ENCODE results near the gene CCND1.
A peak's percentile ranks its signal among the peaks of the same experiment; 100 is the strongest.

Gene CCND1

GRCh38 chr11:69640260-69640994 is 529 bp upstream of the CCND1 start:
- DNase-seq (ENCODE audit: extremely low read depth in 1 of 2, low read depth in 1 of 2) = no peak

- DNase-seq (ENCODE audit: extremely low read depth in 1 of 2, low read depth in 1 of 2) = no peak
Observed at GRCh38 chr11:69641681-69642548, 959 bp downstream of the CCND1 start.

- DNase-seq (ENCODE audit: extremely low read depth in 1 of 2, low read depth in 1 of 2) = no peak
Observed at GRCh38 chr11:69642549-69642912, 1.6 kb downstream of the CCND1 start.

- peak; percentile 29 to 67 for DNase-seq (ENCODE audit: extremely low read depth in 1 of 2, low read depth in 1 of 2)
Observed at GRCh38 chr11:69642913-69643632, 2.1 kb downstream of the CCND1 start.

GRCh38 chr11:69643646-69644045 is 2.7 kb downstream of the CCND1 start:
- no peak for DNase-seq (ENCODE audit: extremely low read depth in 1 of 2, low read depth in 1 of 2)

- no peak for DNase-seq (ENCODE audit: extremely low read depth in 1 of 2, low read depth in 1 of 2)
Observed at GRCh38 chr11:69644071-69644961, 3.4 kb downstream of the CCND1 start.

GRCh38 chr11:69644962-69645675 is 4.2 kb downstream of the CCND1 start:
- DNase-seq (ENCODE audit: extremely low read depth in 1 of 2, low read depth in 1 of 2) = no peak

- no peak for DNase-seq (ENCODE audit: extremely low read depth in 1 of 2, low read depth in 1 of 2)
Observed at GRCh38 chr11:69645801-69646492, 5.0 kb downstream of the CCND1 start.

GRCh38 chr11:69646493-69647389 is 5.8 kb downstream of the CCND1 start:
- DNase-seq (ENCODE audit: extremely low read depth in 1 of 2, low read depth in 1 of 2) = no peak

GRCh38 chr11:69647390-69647748 is 6.4 kb downstream of the CCND1 start:
- no peak for DNase-seq (ENCODE audit: extremely low read depth in 1 of 2, low read depth in 1 of 2)

- DNase-seq (ENCODE audit: extremely low read depth in 1 of 2, low read depth in 1 of 2) = no peak
Observed at GRCh38 chr11:69647761-69648497, 7.0 kb downstream of the CCND1 start.

- no peak for DNase-seq (ENCODE audit: extremely low read depth in 1 of 2, low read depth in 1 of 2)
Observed at GRCh38 chr11:69648679-69649575, 8.0 kb downstream of the CCND1 start.

GRCh38 chr11:69649576-69649900 is 8.6 kb downstream of the CCND1 start:
- no peak for DNase-seq (ENCODE audit: extremely low read depth in 1 of 2, low read depth in 1 of 2)

- no peak for DNase-seq (ENCODE audit: extremely low read depth in 1 of 2, low read depth in 1 of 2)
Observed at GRCh38 chr11:69650081-69650831, 9.3 kb downstream of the CCND1 start.

- DNase-seq (ENCODE audit: extremely low read depth in 1 of 2, low read depth in 1 of 2) = no peak
Observed at GRCh38 chr11:69650832-69651344, 9.9 kb downstream of the CCND1 start.

Measured in activated CD8-positive, alpha-beta memory T cell treated with anti-CD3 and anti-CD28 coated beads for 1 hour (primary cell).